GM12878 (cell line): ENCODE data around the gene ZXDC. TPM values are rescaled to one million over a fixed set of nuclear protein-coding genes. Genes with fewer than 3 reads are reported as not detected.

Experiments
- ATAC-seq: fragments of 200-7000 bp; cut with Tn5 transposase; 3 replicates; pipeline ENCODE4 v1.9.1; 2020; ENCODE audit warnings: mild to moderate bottlenecking, moderate library complexity
- BruUV-seq: library from RNA; stranded (reverse); fragments of 400-500 nt; replicated peaks from 2 replicates; lab custom pipeline; 2021; lab: Mats Ljungman, UMichigan
- CTCF ChIA-PET: fragments of 300-600 bp; sonication (Branson Sonifier 250); formaldehyde crosslinking; extraction: SDS; loops from one replicate; lab custom pipeline; 2021; ENCODE audit warnings: inconsistent platforms; lab: Yijun Ruan, JAX
- POLR2A ChIA-PET: fragments of 350-600 bp; formaldehyde crosslinking; extraction: SDS; loops from one replicate; lab custom pipeline; 2021; ENCODE audit warnings: inconsistent platforms; lab: Charles Lee
- RAD21 ChIA-PET: fragments of 300-600 bp; sonication (Branson Sonifier 250); formaldehyde crosslinking; loops from one replicate; lab custom pipeline; 2023; ENCODE audit warnings: antibody characterized with exemption; ENCODE audit not compliant: unreplicated experiment; lab: Charles Lee
- SMC1A ChIA-PET: fragments of 300-600 bp; sonication (Branson Sonifier 250); formaldehyde crosslinking; loops from one replicate; lab custom pipeline; 2023; ENCODE audit not compliant: unreplicated experiment, uncharacterized antibody; lab: Charles Lee
- DNase-seq: peaks from one replicate; pipeline ENCODE4 v3.0.0-alpha.2; 2011; ENCODE audit warnings: low read depth, low spot score
- FAIRE-seq: peaks from 3 replicates; lab custom pipeline; 2011; peaks lifted over from hg19 to GRCh38; lab: Jason Lieb, UNC
- H2AFZ ChIP-seq: 2 replicates; pipeline ENCODE4 v1.6.0; 2011; ENCODE audit warnings: low read depth, low read length, control low read depth; ENCODE audit not compliant: control insufficient read depth
- H3K27ac ChIP-seq: 2 replicates; pipeline ENCODE4 v1.5.1; 2011; ENCODE audit warnings: control low read depth; ENCODE audit not compliant: control insufficient read depth, insufficient read depth
- H3K27me3 ChIP-seq, 2 experiments: replicated peaks in 1 of 2; 2 replicates each; pipeline versions ENCODE4 v1.6.0 to v1.6.1; 2011; ENCODE audit warnings: low read length in 1 of 2; ENCODE audit not compliant: control insufficient read depth in 2 of 2, insufficient read depth in 2 of 2
- H3K36me3 ChIP-seq, 2 experiments: 2 replicates each; pipeline ENCODE4 v1.5.1; 2011; ENCODE audit warnings: low read length in 1 of 2; ENCODE audit not compliant: control insufficient read depth in 2 of 2, insufficient read depth in 2 of 2
- H3K4me1 ChIP-seq: 2 replicates; pipeline ENCODE4 v1.6.1; 2011; ENCODE audit warnings: mild to moderate bottlenecking, low read length, moderate library complexity, mixed read lengths; ENCODE audit not compliant: control insufficient read depth, insufficient read depth
- H3K4me2 ChIP-seq: 2 replicates; pipeline ENCODE4 v1.6.0; 2011; ENCODE audit warnings: control low read depth; ENCODE audit not compliant: control insufficient read depth, insufficient read depth
- H3K4me3 ChIP-seq: fragments of 200-600 bp; sonication (generic); 2 replicates; pipeline ENCODE4 v1.5.1; 2016
- H3K79me2 ChIP-seq: 2 replicates; pipeline ENCODE4 v1.6.0; 2011; ENCODE audit warnings: low read length; ENCODE audit not compliant: control insufficient read depth, insufficient read depth
- H3K9ac ChIP-seq: 2 replicates; pipeline ENCODE4 v1.8.0; 2011; ENCODE audit warnings: low read length, control low read depth, mixed read lengths; ENCODE audit not compliant: control insufficient read depth, insufficient read depth
- H3K9me3 ChIP-seq: replicated peaks from 3 replicates; pipeline ENCODE4 v1.5.1; 2011; ENCODE audit warnings: mild to moderate bottlenecking, low read length; ENCODE audit not compliant: control insufficient read depth, insufficient read depth
- H4K20me1 ChIP-seq: 2 replicates; pipeline ENCODE4 v1.6.0; 2011; ENCODE audit not compliant: control insufficient read depth, insufficient read depth
- ASH2L ChIP-seq: fragments of 300-600, 200-600 bp; sonication (generic); IDR thresholded peaks from 2 replicates; pipeline ENCODE4 v1.6.1; 2017; ENCODE audit warnings: low read depth, mild to moderate bottlenecking, borderline replicate concordance
- BHLHE40 ChIP-seq, 2 experiments: fragments of 450-650 bp in 1 of 2; IDR thresholded peaks; 2 replicates each; pipeline ENCODE4 v1.6.1; 2011 to 2017; ENCODE audit warnings: low read depth in 2 of 2, borderline replicate concordance in 1 of 2, improper control_type of control experiment in 1 of 2, low read length in 1 of 2, mild to moderate bottlenecking in 1 of 2
- GABPA ChIP-seq: IDR thresholded peaks from 2 replicates; pipeline ENCODE4 v1.6.1; 2014; ENCODE audit warnings: antibody characterized with exemption, low read depth, mild to moderate bottlenecking, inconsistent platforms
- HSF1 ChIP-seq: fragments of 150-350 bp; IDR thresholded peaks from 2 replicates; pipeline ENCODE4 v1.6.1; 2014; ENCODE audit warnings: mild to moderate bottlenecking, low read depth, low read length
- PBX3 ChIP-seq: IDR thresholded peaks from 2 replicates; pipeline ENCODE4 v1.6.1; 2011; ENCODE audit warnings: mild to moderate bottlenecking, low read depth, low read length, moderate library complexity; ENCODE audit not compliant: insufficient replicate concordance
- RAD51 ChIP-seq: fragments of 450-650 bp; IDR thresholded peaks from 2 replicates; pipeline ENCODE4 v1.6.1; 2016; ENCODE audit warnings: moderate library complexity, mild to moderate bottlenecking, inconsistent platforms
- RELA ChIP-seq: fragments of 450-650 bp; IDR thresholded peaks from 2 replicates; pipeline ENCODE4 v1.8.0; 2014; ENCODE audit warnings: borderline replicate concordance; ENCODE audit not compliant: partially characterized antibody
- SMC3 ChIP-seq: IDR thresholded peaks from 2 replicates; pipeline ENCODE4 v1.6.1; 2011; ENCODE audit warnings: low read length, improper control_type of control experiment, borderline replicate concordance
- ZNF217 ChIP-seq: fragments of 450-650 bp; IDR thresholded peaks from 2 replicates; pipeline ENCODE4 v1.6.1; 2017; ENCODE audit warnings: antibody characterized with exemption, mild to moderate bottlenecking
- WGBS: methylation state at CpG from one replicate; pipeline ENCODE4 v1.1.6; 2016; ENCODE audit warnings: low lambda C conversion rate; ENCODE audit not compliant: insufficient replicate concordance, insufficient coverage; ENCODE audit errors: missing lambda C conversion rate; 5-methylcytosine and 5-hydroxymethylcytosine counted together
- in situ Hi-C: fragments of 300-500 bp; cut with MboI; formaldehyde crosslinking; loops from 9 replicates; pipeline ENCODE4 v1.14.3; 2018; ENCODE audit warnings: mixed read lengths
- intact Hi-C: fragments of 100-400 bp; cut with micrococcal nuclease; formaldehyde crosslinking; loops from one replicate; pipeline ENCODE4 v1.14.2; 2022; ENCODE audit not compliant: unreplicated experiment
- polyA plus RNA-seq, 11 experiments: library from polyadenylated mRNA; depleted of rRNA in 4 of 11; unstranded in 6 of 11; stranded (reverse) in 5 of 11; fragments of >200 nt; fragmentation: Nextera tagmentation in 4 of 11; fragmentation: Illumina TruSeq in 1 of 11; extraction: Ambion mirVana in 4 of 11; extraction: Trizol in 1 of 11; gene quantifications; 1 replicate in 1 of 11; 2 replicates in 10 of 11; pipeline versions ENCODE4 v1.2.1 to v1.2.3, GENCODE V29; 2011 to 2016; ENCODE audit warnings: inconsistent platforms in 2 of 11, missing spikeins in 2 of 11, low read depth in 1 of 11
- total RNA-seq, 4 experiments: library from RNA; depleted of rRNA in 3 of 4; stranded (reverse); fragments of >200 nt in 3 of 4; fragmentation: Illumina TruSeq in 1 of 4; extraction: Trizol in 1 of 4; gene quantifications; 2 replicates each; pipeline versions ENCODE4 v1.2.1 to v1.2.3, GENCODE V29; 2013 to 2021

The ZXDC gene
- total and polyA plus RNA-seq, 10 of the 15 experiments (the other 5 are each of a cell fraction or from before 2014, with no cell fraction given), result 0.72 to 15.3 (median 8.5) TPM

GRCh38 chr3:126510308-126510910, 34.7 kb upstream of the ZXDC start:
- no peak for ATAC-seq
- no peak overlapping the region for H3K9ac ChIP-seq
- ChIA-PET POLR2A (no interaction called here), RAD21 (no interaction called here), SMC1A (no interaction called here), CTCF (no interaction called here)
- H3K27ac ChIP-seq, result no peak overlapping the region
- no peak for TF ChIP-seq RELA
- TF ChIP-seq SMC3, result no peak
- H3K79me2 ChIP-seq, result no peaks in the 10 kb centered on the region
- no peaks in the 10 kb centered on the region; the same call in 1 of the 2 replicates for H4K20me1 ChIP-seq
- no TSS peak for BruUV-seq
- H3K4me1 ChIP-seq, result no peaks in the 10 kb centered on the region
- in situ Hi-C loops (no loop called here), intact Hi-C loops (no loop called here)
- DNase-seq, result no peak
- FAIRE-seq, result no peak
- H3K9me3 ChIP-seq, result no peaks in the 10 kb centered on the region
- H3K4me3 ChIP-seq, result no peak overlapping the region
- H3K36me3 ChIP-seq, result no peaks in the 10 kb centered on the region
- H2AFZ ChIP-seq, result no peak overlapping the region
- H3K27me3 ChIP-seq, result no peaks in the 10 kb centered on the region; a peak in 1 of 4 replicates
- 41% methylated on average over 22 of the region's 22 CpGs for WGBS
- no peak overlapping the region for H3K4me2 ChIP-seq

- ChIA-PET POLR2A (no interaction called here), RAD21 (no interaction called here), CTCF (no interaction called here), SMC1A (no interaction called here)
- in situ Hi-C loops (no loop called here), intact Hi-C loops (no loop called here)
- H4K20me1 ChIP-seq, result no peaks in the 10 kb centered on the region; the same call in 1 of the 2 replicates
- H3K36me3 ChIP-seq, result no peaks in the 10 kb centered on the region
- 32% methylated on average over 18 of the region's 18 CpGs for WGBS
- H3K27me3 ChIP-seq, result no peaks in the 10 kb centered on the region; a peak in 1 of 4 replicates
- no peak overlapping the region for H3K9ac ChIP-seq
- DNase-seq, result no peak
- no peaks in the 10 kb centered on the region for H3K79me2 ChIP-seq
- no peak for ATAC-seq
- no peak overlapping the region for H3K4me3 ChIP-seq
- no peaks in the 10 kb centered on the region for H3K9me3 ChIP-seq
- no TSS peak for BruUV-seq
- no peak overlapping the region for H3K4me2 ChIP-seq
- no peak overlapping the region for H3K27ac ChIP-seq
- no peak for FAIRE-seq
- H3K4me1 ChIP-seq, result no peaks in the 10 kb centered on the region
- no peak overlapping the region for H2AFZ ChIP-seq
- TF ChIP-seq RAD51 (no peak), HSF1 (no peak), BHLHE40 (IDR thresholded peaks at IDR 0.05; ENCODE audit: borderline replicate concordance in 1 of 2, low read depth in 2 of 2, low read length in 1 of 2) (no peak), ZNF217 (no peak), PBX3 (no peak), ASH2L (no peak), GABPA (no peak)
Observed at GRCh38 chr3:126509597-126510307, 34.1 kb upstream of the ZXDC start.
